AG09309 (cell line): ENCODE data around the gene LCOR.
"Not testable (repeated sequence)": the region's sequence is repeated elsewhere in the genome, so short reads cannot be mapped to it uniquely, and the experiment has no call there.

Source experiments
- DNase-seq: peaks from one replicate; pipeline ENCODE4 v3.0.0-alpha.2; 2010; ENCODE audit warnings: low read depth
- H3K4me3 ChIP-seq: 2 replicates; pipeline ENCODE4 v1.5.1; 2011; ENCODE audit warnings: mild to moderate bottlenecking, low read depth, low read length, moderate library complexity; ENCODE audit not compliant: control insufficient read depth
- TF ChIP-seq, protein P1 (sequence below): IDR thresholded peaks from 2 replicates; pipeline ENCODE4 v1.5.1; 2011; ENCODE audit warnings: mild to moderate bottlenecking, low read depth, low read length, inconsistent platforms; ENCODE audit not compliant: insufficient read depth, control insufficient read depth; ENCODE audit errors: missing control alignments

The LCOR gene

DNA sequence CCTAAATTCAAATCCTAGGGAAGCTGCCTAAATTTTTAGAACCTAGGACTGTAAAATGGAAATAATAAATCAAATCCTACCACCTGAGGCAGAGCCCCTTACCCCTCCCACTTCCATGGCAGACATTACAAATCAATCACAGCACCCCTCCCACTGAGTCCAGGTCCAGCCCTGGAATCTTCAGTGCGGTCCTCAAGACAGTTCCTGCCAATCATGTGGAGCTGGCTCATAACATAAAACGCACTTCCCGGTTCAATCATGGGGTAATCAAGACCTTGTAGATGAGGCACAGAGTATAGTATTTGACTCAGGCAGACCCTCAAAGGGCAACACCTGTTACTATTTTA is 196.7 kb downstream of the LCOR start:
- DNase-seq = no peak
- TF ChIP-seq, protein P1, sequence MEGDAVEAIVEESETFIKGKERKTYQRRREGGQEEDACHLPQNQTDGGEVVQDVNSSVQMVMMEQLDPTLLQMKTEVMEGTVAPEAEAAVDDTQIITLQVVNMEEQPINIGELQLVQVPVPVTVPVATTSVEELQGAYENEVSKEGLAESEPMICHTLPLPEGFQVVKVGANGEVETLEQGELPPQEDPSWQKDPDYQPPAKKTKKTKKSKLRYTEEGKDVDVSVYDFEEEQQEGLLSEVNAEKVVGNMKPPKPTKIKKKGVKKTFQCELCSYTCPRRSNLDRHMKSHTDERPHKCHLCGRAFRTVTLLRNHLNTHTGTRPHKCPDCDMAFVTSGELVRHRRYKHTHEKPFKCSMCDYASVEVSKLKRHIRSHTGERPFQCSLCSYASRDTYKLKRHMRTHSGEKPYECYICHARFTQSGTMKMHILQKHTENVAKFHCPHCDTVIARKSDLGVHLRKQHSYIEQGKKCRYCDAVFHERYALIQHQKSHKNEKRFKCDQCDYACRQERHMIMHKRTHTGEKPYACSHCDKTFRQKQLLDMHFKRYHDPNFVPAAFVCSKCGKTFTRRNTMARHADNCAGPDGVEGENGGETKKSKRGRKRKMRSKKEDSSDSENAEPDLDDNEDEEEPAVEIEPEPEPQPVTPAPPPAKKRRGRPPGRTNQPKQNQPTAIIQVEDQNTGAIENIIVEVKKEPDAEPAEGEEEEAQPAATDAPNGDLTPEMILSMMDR = no peak
- H3K4me3 ChIP-seq = no peak overlapping the region

DNA sequence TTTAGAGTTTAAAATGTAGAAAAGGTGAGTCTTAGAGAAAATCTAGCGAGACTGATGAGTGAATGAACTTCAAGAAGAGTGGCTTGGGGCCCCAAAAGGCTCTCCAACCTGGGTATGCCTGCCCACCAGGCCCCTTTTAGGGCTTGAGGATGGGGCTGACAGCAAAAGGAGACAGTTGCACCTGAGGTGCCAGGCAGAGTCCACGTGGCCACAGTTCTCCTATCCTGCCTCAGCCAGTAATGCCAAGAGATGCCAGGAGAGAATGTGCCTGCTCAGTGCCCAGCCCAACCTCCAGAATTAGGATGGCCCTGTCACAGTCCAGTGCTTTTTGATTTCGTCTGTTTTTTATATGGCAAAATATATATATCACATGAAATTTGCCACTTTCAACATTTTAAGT is 197.2 kb downstream of the LCOR start:
- no peak overlapping the region for H3K4me3 ChIP-seq
- TF ChIP-seq, protein P1 = no peak
- no peak for DNase-seq

DNA sequence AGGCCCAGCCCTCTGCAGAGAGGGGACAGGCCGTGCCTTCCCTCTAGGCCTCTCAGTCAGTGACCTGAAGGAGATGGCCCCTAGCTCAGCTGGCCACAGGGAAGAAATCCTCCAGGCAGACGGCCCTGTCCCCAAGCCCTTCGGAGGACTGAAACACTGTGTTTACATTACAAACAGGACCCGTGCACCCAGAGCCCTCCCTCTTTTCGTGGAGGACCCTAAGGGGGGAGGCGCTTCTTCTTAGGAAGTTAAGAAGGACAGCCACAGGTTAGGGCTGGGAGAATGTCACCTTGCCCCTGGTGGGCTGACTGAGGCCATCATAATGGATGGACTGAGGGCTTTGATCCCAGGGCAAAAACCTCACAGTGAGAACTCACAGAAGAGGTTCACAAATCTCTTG is 198.8 kb downstream of the LCOR start:
- TF ChIP-seq, protein P1 = no peak
- no peak for DNase-seq
- no peak overlapping the region for H3K4me3 ChIP-seq

DNA sequence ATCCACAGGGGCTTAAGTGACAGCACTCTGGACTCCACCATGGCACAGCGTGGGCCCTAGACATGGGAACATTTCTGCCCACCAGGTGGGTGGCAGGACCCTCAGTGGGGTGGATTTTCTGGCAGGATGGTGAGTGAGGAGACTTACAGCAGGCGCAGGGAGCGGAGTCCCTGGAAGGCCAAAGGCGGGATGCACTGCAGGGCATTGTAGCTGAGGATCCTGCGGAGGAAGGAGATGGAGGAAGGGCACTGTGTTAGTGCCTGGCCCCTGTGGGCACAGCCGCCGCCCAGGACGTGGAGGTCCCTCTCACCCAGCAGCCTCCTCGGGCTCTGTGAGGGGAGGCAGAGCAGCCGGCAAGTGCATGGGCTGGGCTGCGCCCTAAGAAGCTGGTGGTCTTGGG is 199.4 kb downstream of the LCOR start:
- TF ChIP-seq, protein P1 = no peak
- DNase-seq = no peak
- no peak overlapping the region for H3K4me3 ChIP-seq

DNA sequence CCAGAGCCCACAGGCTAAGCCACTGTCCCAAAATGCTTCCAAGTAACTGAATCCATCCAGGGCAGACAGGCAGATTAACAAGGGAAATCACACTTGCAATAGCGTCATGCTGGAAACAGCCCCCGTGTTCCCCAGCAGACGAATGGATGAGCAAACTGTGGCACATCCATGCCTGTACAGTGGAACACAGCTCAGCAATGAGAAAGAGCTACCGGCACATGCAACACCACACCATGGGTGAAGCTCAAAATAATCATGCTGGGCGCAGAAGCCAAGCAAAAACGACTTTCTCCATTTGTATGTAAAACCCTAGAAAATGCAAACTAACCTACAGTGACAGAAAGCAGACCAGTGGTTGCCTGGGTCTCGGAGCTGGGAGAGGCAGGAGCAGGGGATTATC is 200.5 kb downstream of the LCOR start:
- no peak for DNase-seq
- TF ChIP-seq, protein P1 = no peak
- no peak overlapping the region for H3K4me3 ChIP-seq

DNA sequence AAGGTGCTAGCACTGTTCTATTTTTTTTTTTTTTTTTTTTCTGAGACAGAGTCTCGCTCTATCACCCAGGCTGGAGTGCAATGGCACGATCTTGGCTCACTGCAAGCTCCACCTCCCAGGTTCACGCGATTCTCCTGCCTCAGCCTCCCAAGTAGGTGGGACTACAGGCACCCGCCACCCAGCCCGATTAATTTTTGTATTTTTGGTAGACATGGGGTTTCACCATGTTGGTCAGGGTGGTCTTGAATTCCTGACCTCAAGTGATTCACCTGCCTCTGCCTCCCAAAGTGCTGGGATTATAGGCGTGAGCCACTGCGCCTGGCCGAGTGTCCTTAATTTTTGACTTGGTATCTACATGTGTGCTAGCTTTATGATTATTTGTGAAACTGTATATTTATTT is 201.7 kb downstream of the LCOR start:
- not testable (repeated sequence) for H3K4me3 ChIP-seq, DNase-seq

DNA sequence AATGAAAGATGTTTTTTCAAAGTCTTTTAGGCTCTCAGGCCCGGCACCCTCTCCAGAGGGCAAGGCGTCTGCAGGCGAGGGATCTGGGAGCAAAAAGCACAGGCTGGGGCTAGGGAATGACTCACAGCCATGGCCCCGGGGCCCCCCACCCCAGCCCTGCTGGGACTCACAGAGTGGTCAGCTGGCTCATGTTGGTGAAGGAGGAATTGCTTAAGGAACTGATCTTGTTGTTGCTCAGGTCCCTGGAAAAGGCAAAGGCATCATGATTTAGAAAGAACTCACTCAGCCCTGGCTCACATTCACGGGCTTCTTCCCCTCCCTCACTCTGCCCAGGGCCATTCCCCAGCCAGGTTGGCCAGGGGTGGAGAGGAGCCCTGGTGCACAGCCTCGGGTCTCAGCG is 202.2 kb downstream of the LCOR start:
- DNase-seq = no peak
- H3K4me3 ChIP-seq = no peak overlapping the region
- TF ChIP-seq, protein P1 = no peak
